KOPT-K1 (cell line): ENCODE measurements around the gene CLUH.

Experiments
- H3K27ac ChIP-seq: fragments of 200-600 bp; sonication (generic); 2 replicates; pipeline ENCODE4 v1.5.1; 2016; ENCODE audit warnings: antibody characterized with exemption, mild to moderate bottlenecking, low read depth, low read length; ENCODE audit not compliant: poor library complexity, severe bottlenecking
- H3K36me3 ChIP-seq: fragments of 200-600 bp; sonication (generic); 2 replicates; pipeline ENCODE4 v1.5.1; 2017; ENCODE audit warnings: antibody characterized with exemption, mild to moderate bottlenecking, low read length, moderate library complexity; ENCODE audit not compliant: insufficient read depth
- H3K9me3 ChIP-seq: fragments of 200-600 bp; sonication (generic); 2 replicates; pipeline ENCODE4 v1.5.1; 2017; ENCODE audit warnings: antibody characterized with exemption, low read length, mild to moderate bottlenecking; ENCODE audit not compliant: insufficient read depth, poor library complexity, severe bottlenecking

The CLUH gene

GRCh38 chr17:2708585-2709182 lies 2.9 kb downstream of the CLUH start:
- no peak overlapping the region for H3K27ac ChIP-seq

GRCh38 chr17:2707721-2708584 lies 3.6 kb downstream of the CLUH start:
- no peaks in the 10 kb centered on the region for H3K9me3 ChIP-seq
- peaks cover 34% of the 10 kb centered on the region for H3K36me3 ChIP-seq
- no peak overlapping the region for H3K27ac ChIP-seq

More at GRCh38 chr17:2708585-2709182, 2.9 kb downstream of the CLUH start:
- Histone ChIP-seq H3K36me3 (peaks cover 27% of the 10 kb centered on the region; the same call in 1 of the 2 replicates), H3K9me3 (no peaks in the 10 kb centered on the region)

DNA sequence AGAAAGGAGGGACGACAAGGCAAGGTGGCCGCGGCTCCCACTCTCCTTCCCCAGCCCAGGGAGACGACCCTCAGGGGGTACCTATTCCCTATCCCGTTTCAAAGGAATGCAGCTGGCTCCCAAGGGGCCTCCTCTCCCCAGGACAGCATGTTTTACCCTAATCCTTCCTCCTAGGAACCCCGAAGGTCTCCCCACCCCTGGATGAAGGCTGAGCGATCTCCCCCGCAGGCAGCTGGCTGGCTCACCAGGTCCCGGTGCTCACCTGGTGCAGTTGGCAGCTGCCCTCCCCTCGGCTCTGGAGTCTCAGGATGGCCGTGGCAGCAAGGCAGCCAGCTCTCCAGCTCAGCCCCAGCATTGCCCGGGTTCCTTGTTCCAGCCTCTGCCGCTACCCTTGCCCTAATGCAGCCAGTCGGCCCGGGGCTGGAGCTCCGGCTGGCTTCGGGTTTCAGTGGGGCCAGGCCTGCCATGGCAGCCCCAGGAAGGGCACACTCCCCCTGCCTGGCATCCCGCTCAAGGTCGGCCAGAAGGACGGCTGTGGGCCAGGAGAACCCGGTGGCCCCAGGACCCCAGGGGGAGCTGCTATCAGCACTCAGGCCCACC lies 4.6 kb downstream of the CLUH start:
- H3K27ac ChIP-seq: no peak overlapping the region
- no peaks in the 10 kb centered on the region for H3K9me3 ChIP-seq
- peaks cover 43% of the 10 kb centered on the region for H3K36me3 ChIP-seq

DNA sequence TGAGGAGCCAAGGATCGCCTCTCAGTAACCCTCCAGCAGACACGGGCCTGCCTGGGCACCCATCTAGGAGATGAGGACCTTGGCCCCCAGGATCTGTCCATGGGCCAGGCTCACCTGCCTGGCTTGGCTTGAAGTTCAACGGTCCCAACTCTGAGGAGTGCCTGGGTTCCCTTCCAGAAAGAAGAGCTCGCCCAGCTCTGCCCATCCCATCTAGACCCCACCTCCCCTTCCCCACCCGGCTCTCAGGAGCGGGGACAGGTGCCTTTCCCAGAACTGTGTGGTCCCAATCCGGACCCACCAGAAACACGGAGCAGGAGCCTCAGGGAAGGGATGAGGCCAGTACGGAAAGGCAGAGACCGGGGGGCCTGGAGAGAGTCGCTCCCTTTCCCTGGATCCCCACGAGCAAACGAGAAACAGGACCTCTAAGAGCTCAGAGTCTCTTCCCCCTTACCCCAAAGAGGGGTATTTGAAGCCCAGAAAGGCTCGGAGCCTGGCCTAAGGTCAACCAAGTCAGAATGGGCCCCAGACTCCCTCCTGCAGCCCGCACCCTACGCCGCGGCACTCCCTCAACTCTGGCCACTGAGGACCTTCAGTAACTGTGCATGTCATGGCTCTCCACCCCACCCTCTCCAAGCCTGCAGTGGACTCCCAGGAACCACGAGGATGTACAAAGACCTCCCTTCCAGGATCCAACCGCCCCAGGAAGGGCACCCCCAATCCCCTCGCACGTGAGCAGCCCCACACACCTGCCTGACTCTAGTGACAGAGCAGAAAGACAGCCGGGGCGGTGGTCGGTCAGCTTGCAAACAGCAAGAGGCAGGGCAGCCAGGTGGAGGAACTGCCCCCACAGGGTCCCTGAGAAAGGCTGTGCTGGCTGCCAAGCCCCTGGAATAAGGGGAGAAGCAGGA lies 5.4 kb downstream of the CLUH start:
- no peak overlapping the region for H3K27ac ChIP-seq
- peaks cover 52% of the 10 kb centered on the region for H3K36me3 ChIP-seq
- no peaks in the 10 kb centered on the region for H3K9me3 ChIP-seq

GRCh38 chr17:2705263-2705662 lies 6.3 kb downstream of the CLUH start:
- no peaks in the 10 kb centered on the region for H3K9me3 ChIP-seq
- no peak overlapping the region for H3K27ac ChIP-seq
- peaks cover 61% of the 10 kb centered on the region for H3K36me3 ChIP-seq

- no peak overlapping the region for H3K27ac ChIP-seq
- peaks cover 65% of the 10 kb centered on the region for H3K36me3 ChIP-seq
- no peaks in the 10 kb centered on the region for H3K9me3 ChIP-seq
These were observed 6.7 kb downstream of the CLUH start for GRCh38 chr17:2704890-2705248.

GRCh38 chr17:2704031-2704889 lies 7.3 kb downstream of the CLUH start:
- no peaks in the 10 kb centered on the region for H3K9me3 ChIP-seq
- no peak overlapping the region for H3K27ac ChIP-seq
- peaks cover 71% of the 10 kb centered on the region for H3K36me3 ChIP-seq

GRCh38 chr17:2703606-2704005 lies 8.0 kb downstream of the CLUH start:
- Histone ChIP-seq H3K36me3 (peaks cover 77% of the 10 kb centered on the region), H3K27ac (no peak overlapping the region), H3K9me3 (no peaks in the 10 kb centered on the region)

GRCh38 chr17:2703181-2703580 lies 8.4 kb downstream of the CLUH start:
- Histone ChIP-seq H3K9me3 (no peaks in the 10 kb centered on the region), H3K27ac (no peak overlapping the region), H3K36me3 (peaks cover 82% of the 10 kb centered on the region)

DNA sequence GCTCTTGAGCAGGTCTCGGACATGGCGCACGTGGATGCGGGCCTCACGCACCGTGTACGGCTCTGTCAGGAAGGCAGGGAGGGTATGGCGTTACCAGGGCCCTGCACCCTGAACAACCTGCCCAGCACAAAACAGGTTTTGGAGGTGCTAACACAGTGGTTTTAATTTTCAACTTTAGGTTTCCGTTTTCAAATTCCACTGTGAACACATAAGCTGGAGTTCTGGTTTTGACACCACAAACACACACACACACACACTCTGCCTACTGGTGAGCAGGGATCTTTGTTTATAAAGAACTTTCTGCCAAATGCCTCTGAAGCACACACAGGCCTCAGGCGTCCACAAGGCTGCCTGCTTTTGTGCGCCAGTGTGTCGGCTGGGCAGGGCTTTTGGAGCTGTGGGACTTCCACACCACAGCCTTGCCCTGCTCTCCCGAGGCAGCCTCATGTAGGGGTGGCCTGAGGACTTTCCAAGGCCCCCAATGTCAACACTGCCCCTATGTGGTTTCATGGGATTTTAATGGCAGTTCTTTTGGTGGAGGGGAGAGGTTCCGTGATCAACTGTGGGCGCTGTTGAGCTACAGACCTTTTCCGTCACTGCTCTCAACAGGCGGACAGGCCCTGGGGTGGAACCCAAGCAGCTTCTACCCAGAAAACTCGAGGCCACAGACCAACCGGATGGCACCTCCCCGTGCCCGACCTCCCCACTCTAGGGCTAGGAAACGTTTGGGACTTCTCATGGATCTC lies 9.4 kb downstream of the CLUH start:
- H3K9me3 ChIP-seq: no peaks in the 10 kb centered on the region
- H3K27ac ChIP-seq: no peak overlapping the region
- peaks cover 92% of the 10 kb centered on the region for H3K36me3 ChIP-seq

GRCh38 chr17:2701161-2701995 lies 10.2 kb downstream of the CLUH start:
- Histone ChIP-seq H3K9me3 (no peaks in the 10 kb centered on the region), H3K27ac (no peak overlapping the region), H3K36me3 (peaks cover 100% of the 10 kb centered on the region)

DNA sequence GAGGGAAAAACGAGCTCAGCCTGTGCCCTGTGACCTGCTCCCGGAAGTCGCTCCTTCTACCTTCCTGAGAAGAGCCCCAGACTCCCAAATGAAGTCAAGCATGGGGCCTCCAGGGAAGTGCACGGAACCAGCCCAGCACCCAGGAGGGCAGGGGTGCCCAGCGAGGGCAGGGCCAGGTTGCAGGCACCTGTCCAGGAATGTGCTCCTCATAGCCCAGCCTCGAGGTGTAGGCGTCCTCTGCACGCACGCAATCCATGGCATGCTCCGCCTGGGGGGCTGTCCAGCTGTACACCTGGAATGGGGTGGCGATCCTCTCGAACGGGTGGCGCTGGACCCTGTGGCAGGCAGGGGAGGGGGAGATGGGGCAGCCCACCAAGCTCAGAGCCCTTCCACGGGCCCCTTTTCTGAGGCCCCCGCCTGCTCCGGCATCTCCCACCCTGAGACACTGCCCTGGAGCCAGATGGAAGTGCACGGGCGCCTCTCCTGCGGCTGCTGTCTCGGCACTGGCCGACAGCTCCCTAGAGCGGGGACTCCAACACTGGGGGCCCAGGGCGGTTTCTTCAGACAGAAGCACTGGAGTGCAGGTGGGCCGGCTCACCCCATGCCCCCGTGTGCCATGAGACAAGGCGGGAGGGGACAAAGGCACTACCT lies 10.9 kb downstream of the CLUH start:
- Histone ChIP-seq H3K27ac (no peak overlapping the region), H3K36me3 (peaks cover 100% of the 10 kb centered on the region)

More for the DNA sequence above, 10.9 kb downstream of the CLUH start:
- no peaks in the 10 kb centered on the region for H3K9me3 ChIP-seq
